HUES6 (cell line): ENCODE data around the gene PLXNA4.

Source experiments
- H3K27ac ChIP-seq: 2 replicates; pipeline ENCODE4 v1.7.0; 2013; ENCODE audit warnings: low read depth, mild to moderate bottlenecking, low read length, inconsistent platforms
- H3K27me3 ChIP-seq: 2 replicates; pipeline ENCODE4 v1.6.1; 2013; ENCODE audit warnings: low read length; ENCODE audit not compliant: control insufficient read depth, insufficient read depth
- H3K36me3 ChIP-seq: 2 replicates; pipeline ENCODE4 v1.6.1; 2013; ENCODE audit warnings: low read length; ENCODE audit not compliant: control insufficient read depth, insufficient read depth
- H3K4me1 ChIP-seq: 2 replicates; pipeline ENCODE4 v1.6.1; 2013; ENCODE audit warnings: low read length; ENCODE audit not compliant: control insufficient read depth, insufficient read depth
- H3K4me3 ChIP-seq: 2 replicates; pipeline ENCODE4 v1.5.1; 2013; ENCODE audit warnings: low read depth, low read length
- H3K9ac ChIP-seq: one replicate; pipeline ENCODE4 v1.6.1; 2013; ENCODE audit warnings: mild to moderate bottlenecking, low read length
- H3K9me3 ChIP-seq: 2 replicates; pipeline ENCODE4 v1.6.1; 2013; ENCODE audit warnings: low read depth, low read length; ENCODE audit not compliant: control insufficient read depth, insufficient read depth

Gene PLXNA4

GRCh38 chr7:132453826-132454225, 122.4 kb downstream of the PLXNA4 start:
- H3K4me1 ChIP-seq: no peaks in the 10 kb centered on the region
- no peak overlapping the region for H3K27ac ChIP-seq
- H3K9me3 ChIP-seq: no peaks in the 10 kb centered on the region
- no peaks in the 10 kb centered on the region for H3K36me3 ChIP-seq
- H3K27me3 ChIP-seq: peaks cover 6% of the 10 kb centered on the region; the same call in 1 of the 2 replicates
- H3K4me3 ChIP-seq: no peak overlapping the region
- H3K9ac ChIP-seq: no peak overlapping the region

- Histone ChIP-seq H3K27ac (no peak overlapping the region), H3K36me3 (no peaks in the 10 kb centered on the region), H3K4me3 (no peak overlapping the region), H3K4me1 (peaks cover 4% of the 10 kb centered on the region; the same call in 1 of the 2 replicates), H3K9me3 (no peaks in the 10 kb centered on the region), H3K9ac (no peak overlapping the region), H3K27me3 (peaks cover 6% of the 10 kb centered on the region; the same call in 1 of the 2 replicates)
Measured at GRCh38 chr7:132451161-132451560, 125.1 kb downstream of the PLXNA4 start.

GRCh38 chr7:132450696-132451095, 125.6 kb downstream of the PLXNA4 start:
- Histone ChIP-seq H3K36me3 (no peaks in the 10 kb centered on the region), H3K27ac (no peak overlapping the region), H3K27me3 (peaks cover 6% of the 10 kb centered on the region; the same call in 1 of the 2 replicates), H3K4me3 (no peak overlapping the region), H3K9me3 (no peaks in the 10 kb centered on the region), H3K4me1 (peaks cover 4% of the 10 kb centered on the region; the same call in 1 of the 2 replicates), H3K9ac (no peak overlapping the region)

- H3K36me3 ChIP-seq: no peaks in the 10 kb centered on the region
- H3K9me3 ChIP-seq: no peaks in the 10 kb centered on the region
- peaks cover 4% of the 10 kb centered on the region; the same call in 1 of the 2 replicates for H3K4me1 ChIP-seq
- H3K27ac ChIP-seq: no peak overlapping the region
- H3K4me3 ChIP-seq: no peak overlapping the region
- H3K9ac ChIP-seq: no peak overlapping the region
- H3K27me3 ChIP-seq: peaks cover 3% of the 10 kb centered on the region; the same call in 1 of the 2 replicates
Measured at GRCh38 chr7:132450188-132450587, 126.1 kb downstream of the PLXNA4 start.

- Histone ChIP-seq H3K9ac (no peak overlapping the region), H3K27ac (no peak overlapping the region), H3K36me3 (no peaks in the 10 kb centered on the region), H3K4me3 (no peak overlapping the region), H3K9me3 (no peaks in the 10 kb centered on the region), H3K27me3 (no peaks in the 10 kb centered on the region; the same call in 1 of the 2 replicates), H3K4me1 (peaks cover 4% of the 10 kb centered on the region; the same call in 1 of the 2 replicates)
Measured at GRCh38 chr7:132446666-132447278, 129.5 kb downstream of the PLXNA4 start.

GRCh38 chr7:132446260-132446659, 130.0 kb downstream of the PLXNA4 start:
- no peak overlapping the region for H3K27ac ChIP-seq

GRCh38 chr7:132443761-132444520, 132.3 kb downstream of the PLXNA4 start:
- Histone ChIP-seq H3K9me3 (no peaks in the 10 kb centered on the region), H3K4me1 (peaks cover 4% of the 10 kb centered on the region; the same call in 1 of the 2 replicates), H3K27me3 (no peaks in the 10 kb centered on the region; the same call in 1 of the 2 replicates), H3K9ac (no peak overlapping the region), H3K27ac (no peak overlapping the region), H3K36me3 (no peaks in the 10 kb centered on the region), H3K4me3 (no peak overlapping the region)

More at GRCh38 chr7:132446260-132446659, 130.0 kb downstream of the PLXNA4 start:
- Histone ChIP-seq H3K9me3 (no peaks in the 10 kb centered on the region), H3K9ac (no peak overlapping the region), H3K27me3 (no peaks in the 10 kb centered on the region; the same call in 1 of the 2 replicates), H3K4me1 (peaks cover 4% of the 10 kb centered on the region; the same call in 1 of the 2 replicates), H3K36me3 (no peaks in the 10 kb centered on the region), H3K4me3 (no peak overlapping the region)

- H3K36me3 ChIP-seq: no peaks in the 10 kb centered on the region
- H3K9ac ChIP-seq: no peak overlapping the region
- no peak overlapping the region for H3K4me3 ChIP-seq
- H3K4me1 ChIP-seq: peaks cover 4% of the 10 kb centered on the region; the same call in 1 of the 2 replicates
- H3K9me3 ChIP-seq: no peaks in the 10 kb centered on the region
- H3K27me3 ChIP-seq: no peaks in the 10 kb centered on the region; the same call in 1 of the 2 replicates
- no peak overlapping the region for H3K27ac ChIP-seq
Measured at GRCh38 chr7:132441935-132442334, 134.3 kb downstream of the PLXNA4 start.

- H3K4me3 ChIP-seq: no peak overlapping the region
- no peaks in the 10 kb centered on the region for H3K36me3 ChIP-seq
- peaks cover 6% of the 10 kb centered on the region; the same call in 1 of the 2 replicates for H3K27me3 ChIP-seq
- no peaks in the 10 kb centered on the region for H3K4me1 ChIP-seq
- H3K9ac ChIP-seq: no peak overlapping the region
- H3K27ac ChIP-seq: no peak overlapping the region
- H3K9me3 ChIP-seq: no peaks in the 10 kb centered on the region
Measured at GRCh38 chr7:132440151-132440550, 136.1 kb downstream of the PLXNA4 start.

- no peak overlapping the region for H3K27ac ChIP-seq
- H3K4me3 ChIP-seq: no peak overlapping the region
- H3K27me3 ChIP-seq: peaks cover 13% of the 10 kb centered on the region; the same call in 1 of the 2 replicates
- H3K4me1 ChIP-seq: no peaks in the 10 kb centered on the region
- H3K9ac ChIP-seq: no peak overlapping the region
- H3K9me3 ChIP-seq: no peaks in the 10 kb centered on the region
- H3K36me3 ChIP-seq: no peaks in the 10 kb centered on the region
Measured at GRCh38 chr7:132438926-132439325, 137.3 kb downstream of the PLXNA4 start.

- no peak overlapping the region for H3K9ac ChIP-seq
Measured at GRCh38 chr7:132437730-132438129, 138.5 kb downstream of the PLXNA4 start.

More at GRCh38 chr7:132437730-132438129, 138.5 kb downstream of the PLXNA4 start:
- no peaks in the 10 kb centered on the region for H3K9me3 ChIP-seq
- H3K36me3 ChIP-seq: no peaks in the 10 kb centered on the region
- H3K27me3 ChIP-seq: peaks cover 13% of the 10 kb centered on the region; the same call in 1 of the 2 replicates
- H3K4me1 ChIP-seq: no peaks in the 10 kb centered on the region
- H3K4me3 ChIP-seq: no peak overlapping the region
- H3K27ac ChIP-seq: no peak overlapping the region
